ENCODE results near the gene CBLB. TPM values are rescaled to one million over a fixed set of nuclear protein-coding genes. Genes with fewer than 3 reads are reported as not detected.

Gene CBLB
- total RNA-seq, 1 experiment from 2014 or later = 34.3 TPM

- BruUV-seq (replicated peaks) = no TSS peak
- no peak for TF ChIP-seq CTCF (IDR thresholded peaks at IDR 0.05; ENCODE audit: insufficient read depth in 1 of 2, low read depth in 1 of 2, low read length in 1 of 2, severe bottlenecking in 1 of 2, unreplicated experiment in 1 of 2)
- Mint-ChIP-seq H3K4me1 (ENCODE audit: low read depth, unreplicated experiment) (peaks cover 27% of the 10 kb centered on the region), H3K36me3 (ENCODE audit: insufficient read depth, unreplicated experiment) (no peaks in the 10 kb centered on the region), H3K27me3 (ENCODE audit: insufficient read depth, unreplicated experiment) (no peaks in the 10 kb centered on the region), H3K4me3 (ENCODE audit: unreplicated experiment) (no peak overlapping the region), H3K9me3 (ENCODE audit: unreplicated experiment) (no peaks in the 10 kb centered on the region), H3K27ac (ENCODE audit: unreplicated experiment) (no peak overlapping the region)
- Histone ChIP-seq H3K4me3 (ENCODE audit: low read depth, low read length) (no peak overlapping the region), H3K9me3 (no peaks in the 10 kb centered on the region), H3K36me3 (ENCODE audit: control insufficient read depth, insufficient read depth, low read length) (no peaks in the 10 kb centered on the region), H3K27me3 (replicated peaks; ENCODE audit: control insufficient read depth, insufficient read depth, low read length) (no peaks in the 10 kb centered on the region), H3K4me1 (peaks cover 8% of the 10 kb centered on the region)
- ChIA-PET POLR2A (no interaction called here), CTCF (no interaction called here)
- DNase-seq = no peak
- intact Hi-C loops (cut with micrococcal nuclease; ENCODE audit: unreplicated experiment) = no loop called here
Measured at GRCh38 chr3:105813710-105814109, 55.1 kb downstream of the CBLB start.

GRCh38 chr3:105812194-105812586 is 56.6 kb downstream of the CBLB start:
- no peak for TF ChIP-seq CTCF (IDR thresholded peaks at IDR 0.05; ENCODE audit: insufficient read depth in 1 of 2, low read depth in 1 of 2, low read length in 1 of 2, severe bottlenecking in 1 of 2, unreplicated experiment in 1 of 2)
- H3K36me3 ChIP-seq (ENCODE audit: control insufficient read depth, insufficient read depth, low read length) = no peaks in the 10 kb centered on the region
- no peak for DNase-seq
- intact Hi-C loops (cut with micrococcal nuclease; ENCODE audit: unreplicated experiment) = no loop called here
- H3K27me3 ChIP-seq (replicated peaks; ENCODE audit: control insufficient read depth, insufficient read depth, low read length) = no peaks in the 10 kb centered on the region
- peaks cover 8% of the 10 kb centered on the region for H3K4me1 ChIP-seq
- H3K4me3 ChIP-seq (ENCODE audit: low read depth, low read length) = no peak overlapping the region
- H3K27ac Mint-ChIP-seq (ENCODE audit: unreplicated experiment) = peak overlapping the region; percentile 29
- POLR2A ChIA-PET = no interaction called here
- CTCF ChIA-PET = no interaction called here
- H3K9me3 ChIP-seq = no peaks in the 10 kb centered on the region
- BruUV-seq (replicated peaks) = no TSS peak
- H3K4me1 Mint-ChIP-seq (ENCODE audit: low read depth, unreplicated experiment) = peaks cover 23% of the 10 kb centered on the region
- no peak overlapping the region for H3K4me3 Mint-ChIP-seq (ENCODE audit: unreplicated experiment)
- H3K36me3 Mint-ChIP-seq (ENCODE audit: insufficient read depth, unreplicated experiment) = no peaks in the 10 kb centered on the region
- H3K27me3 Mint-ChIP-seq (ENCODE audit: insufficient read depth, unreplicated experiment) = no peaks in the 10 kb centered on the region
- no peaks in the 10 kb centered on the region for H3K9me3 Mint-ChIP-seq (ENCODE audit: unreplicated experiment)

- no TSS peak for BruUV-seq (replicated peaks)
- ChIA-PET CTCF (no interaction called here), POLR2A (no interaction called here)
- Mint-ChIP-seq H3K27me3 (ENCODE audit: insufficient read depth, unreplicated experiment) (no peaks in the 10 kb centered on the region), H3K36me3 (ENCODE audit: insufficient read depth, unreplicated experiment) (no peaks in the 10 kb centered on the region), H3K4me3 (ENCODE audit: unreplicated experiment) (no peak overlapping the region), H3K9me3 (ENCODE audit: unreplicated experiment) (no peaks in the 10 kb centered on the region), H3K27ac (ENCODE audit: unreplicated experiment) (peak overlapping the region; percentile 29), H3K4me1 (ENCODE audit: low read depth, unreplicated experiment) (peaks cover 18% of the 10 kb centered on the region)
- Histone ChIP-seq H3K36me3 (ENCODE audit: control insufficient read depth, insufficient read depth, low read length) (no peaks in the 10 kb centered on the region), H3K4me1 (peaks cover 8% of the 10 kb centered on the region), H3K4me3 (ENCODE audit: low read depth, low read length) (no peak overlapping the region), H3K27me3 (replicated peaks; ENCODE audit: control insufficient read depth, insufficient read depth, low read length) (no peaks in the 10 kb centered on the region), H3K9me3 (no peaks in the 10 kb centered on the region)
- TF ChIP-seq CTCF (IDR thresholded peaks at IDR 0.05; ENCODE audit: insufficient read depth in 1 of 2, low read depth in 1 of 2, low read length in 1 of 2, severe bottlenecking in 1 of 2, unreplicated experiment in 1 of 2) = no peak
- no peak for DNase-seq
- intact Hi-C loops (cut with micrococcal nuclease; ENCODE audit: unreplicated experiment) = no loop called here
Measured at GRCh38 chr3:105811518-105812193, 57.2 kb downstream of the CBLB start.

Measured in Caco-2 (cell line).